GM12892 (cell line): Measurements from ENCODE around the gene ALPK3.
"Not testable (repeated sequence)": the region's sequence is repeated elsewhere in the genome, so short reads cannot be mapped to it uniquely, and the experiment has no call there.

Experiments
- DNase-seq: peaks from one replicate; pipeline ENCODE4 v3.0.0; 2011; ENCODE audit not compliant: insufficient read length
- FAIRE-seq: peaks from 2 replicates; lab custom pipeline; 2011; peaks lifted over from hg19 to GRCh38; lab: Jason Lieb, UNC
- POLR2A ChIP-seq: IDR thresholded peaks from 2 replicates; pipeline ENCODE4 v1.6.1; 2011; ENCODE audit warnings: low read depth, low read length, control low read depth
- POLR2AphosphoS5 ChIP-seq: IDR thresholded peaks from 2 replicates; pipeline ENCODE4 v1.6.1; 2011; ENCODE audit warnings: low read depth, low read length, control low read depth
- TAF1 ChIP-seq: IDR thresholded peaks from 2 replicates; pipeline ENCODE4 v1.6.1; 2011; ENCODE audit warnings: low read depth, mild to moderate bottlenecking, control low read depth, low read length, borderline replicate concordance

ALPK3 gene

GRCh38 chr15:84871428-84871985, 54.4 kb downstream of the ALPK3 start:
- FAIRE-seq (no peak), DNase-seq (no peak)
- TF ChIP-seq POLR2AphosphoS5 (no peak), POLR2A (no peak), TAF1 (no peak)

GRCh38 chr15:84872009-84872910, 55.1 kb downstream of the ALPK3 start:
- no peak for DNase-seq

GRCh38 chr15:84873997-84874396, 56.8 kb downstream of the ALPK3 start:
- FAIRE-seq = no peak
- no peak for DNase-seq
- TF ChIP-seq POLR2AphosphoS5 (no peak), POLR2A (no peak), TAF1 (no peak)

More at GRCh38 chr15:84872009-84872910, 55.1 kb downstream of the ALPK3 start:
- no peak for FAIRE-seq
- no peak for TF ChIP-seq TAF1
- TF ChIP-seq POLR2AphosphoS5 = no peak
- TF ChIP-seq POLR2A = no peak

DNA sequence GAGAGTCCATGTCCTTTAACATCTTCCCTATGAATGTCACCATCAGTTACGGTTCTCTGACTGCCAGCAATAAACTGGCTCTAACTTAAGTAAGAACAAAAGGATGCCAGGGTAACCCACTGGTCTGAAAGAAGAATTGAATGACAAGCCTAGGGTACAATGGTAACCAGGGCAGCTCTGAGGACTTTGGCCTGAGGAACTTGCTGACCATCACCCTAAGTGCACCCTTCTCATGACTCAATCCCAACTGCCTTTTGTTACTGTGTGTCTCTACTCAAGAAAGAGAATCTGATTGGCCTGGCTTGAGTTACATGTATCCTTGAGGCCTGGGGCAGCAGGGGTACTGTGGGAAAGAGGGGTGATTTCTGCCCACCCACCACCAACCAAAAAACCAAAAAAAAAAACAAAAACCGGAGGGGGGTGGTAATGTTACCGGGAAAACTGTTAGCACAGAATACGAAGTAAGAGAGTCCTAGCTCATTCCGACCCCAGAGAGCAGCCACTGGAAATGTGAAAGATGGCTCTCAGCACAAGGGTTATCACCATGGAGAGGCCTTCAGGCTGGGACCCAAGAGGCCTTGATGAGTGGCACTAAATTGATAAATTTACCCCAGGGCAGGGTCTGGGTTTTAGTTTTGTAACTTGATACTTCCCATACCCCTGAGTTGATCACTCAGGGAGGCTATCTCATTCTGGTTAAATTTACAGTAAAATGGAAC, 58.0 kb downstream of the ALPK3 start:
- TF ChIP-seq TAF1 (no peak), POLR2AphosphoS5 (no peak), POLR2A (no peak)
- no peak for DNase-seq
- FAIRE-seq = no peak

DNA sequence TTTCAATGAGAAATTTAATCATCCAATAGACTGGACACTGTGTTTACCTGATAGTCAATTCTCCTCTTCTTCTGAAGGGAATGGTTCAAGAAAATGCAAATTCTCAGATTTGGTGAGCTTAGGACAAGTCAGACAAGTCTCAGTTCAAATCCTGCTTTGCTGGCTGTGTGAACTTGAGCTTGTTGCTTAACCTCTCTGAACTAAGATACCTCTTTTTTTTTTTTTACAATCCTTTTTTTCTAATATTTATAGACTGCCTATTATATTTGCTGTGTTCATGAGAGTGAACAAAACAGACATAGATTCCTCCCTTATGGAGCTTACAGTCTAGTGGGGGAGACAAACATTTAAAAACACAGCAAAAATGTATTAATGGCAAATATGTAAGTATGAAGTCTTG, 59.1 kb downstream of the ALPK3 start:
- no peak for FAIRE-seq

DNA sequence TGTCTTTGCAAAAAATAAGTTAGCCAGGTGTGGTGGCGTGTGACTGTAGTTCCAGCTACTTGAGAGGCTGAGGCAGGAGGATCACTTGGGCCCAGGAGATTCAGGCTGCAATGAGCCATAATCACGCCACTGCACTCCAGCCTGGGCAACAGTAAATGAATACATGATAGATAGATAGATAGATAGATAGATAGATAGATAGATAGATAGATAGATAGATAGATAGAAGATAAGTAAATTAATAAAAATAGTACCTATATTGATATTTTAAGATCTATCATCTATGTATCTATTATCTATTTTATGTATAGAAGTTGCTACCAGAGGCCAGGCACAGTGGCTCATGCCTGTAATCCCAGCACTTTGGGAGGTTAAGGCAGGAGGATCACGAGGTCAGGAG, 60.5 kb downstream of the ALPK3 start:
- not testable (repeated sequence) for FAIRE-seq, DNase-seq

More for the DNA sequence above, 59.1 kb downstream of the ALPK3 start:
- no peak for DNase-seq
- no peak for TF ChIP-seq POLR2AphosphoS5
- no peak for TF ChIP-seq TAF1
- no peak for TF ChIP-seq POLR2A

DNA sequence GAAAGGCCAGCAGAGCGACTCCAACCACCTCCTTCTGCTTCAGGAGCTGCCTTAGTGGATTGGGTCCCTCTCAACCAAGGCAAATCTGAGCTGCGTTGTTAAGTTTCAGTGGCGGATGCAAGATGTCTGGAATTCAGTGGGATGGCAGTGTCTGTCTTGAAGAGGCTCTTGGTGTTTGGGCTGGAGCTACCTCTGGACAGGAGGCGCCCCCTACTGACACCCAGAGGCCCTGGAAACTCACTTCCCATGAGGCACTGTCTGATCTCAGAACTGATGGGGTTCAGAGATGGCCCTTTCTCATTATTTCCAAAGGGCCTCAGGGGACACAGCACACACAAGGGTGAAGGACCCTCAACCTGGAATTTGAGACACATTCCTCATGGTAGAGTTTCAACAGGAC, 61.3 kb downstream of the ALPK3 start:
- DNase-seq (no peak), FAIRE-seq (no peak)
- TF ChIP-seq POLR2AphosphoS5 = no peak
- no peak for TF ChIP-seq TAF1
- no peak for TF ChIP-seq POLR2A

DNA sequence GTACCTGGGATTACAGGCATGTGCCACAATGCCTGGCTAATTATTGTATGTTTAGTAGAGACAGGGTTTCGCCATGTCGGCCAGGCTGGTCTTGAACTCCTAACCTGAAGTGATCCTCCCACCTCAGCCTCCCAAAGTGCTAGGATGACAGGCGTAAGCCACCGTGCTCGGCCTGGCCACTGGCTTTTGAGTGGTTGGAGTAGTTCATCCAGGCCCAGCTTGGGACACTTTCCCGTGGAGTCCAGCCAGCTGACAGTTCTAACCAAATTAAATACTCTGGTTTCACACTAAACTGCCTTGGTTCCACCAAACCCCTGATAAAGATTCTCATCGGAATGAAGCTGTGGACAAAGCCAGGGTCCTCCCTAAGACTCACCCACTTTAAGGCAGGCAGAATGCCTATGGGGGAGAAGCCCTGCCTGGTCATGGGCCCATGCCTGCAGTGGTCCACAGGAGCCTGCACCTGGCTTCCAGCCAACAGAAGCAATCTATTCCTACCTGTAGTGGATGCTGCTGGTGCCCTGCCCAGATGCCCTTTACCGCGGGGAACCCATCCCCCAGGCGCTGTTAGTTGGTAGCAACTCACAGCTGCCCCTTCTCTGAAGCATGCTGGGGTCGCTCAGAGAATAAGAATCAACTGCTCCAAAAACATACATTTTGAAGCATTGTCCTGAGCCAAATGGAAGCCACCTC, 62.1 kb downstream of the ALPK3 start:
- no peak for TF ChIP-seq POLR2A
- no peak for TF ChIP-seq POLR2AphosphoS5
- no peak for TF ChIP-seq TAF1
- FAIRE-seq (no peak), DNase-seq (no peak)

- DNase-seq (no peak), FAIRE-seq (no peak)
- TF ChIP-seq POLR2A (no peak), TAF1 (no peak), POLR2AphosphoS5 (no peak)
Measured at GRCh38 chr15:84880007-84880406, 62.9 kb downstream of the ALPK3 start.

GRCh38 chr15:84880822-84881519, 63.8 kb downstream of the ALPK3 start:
- FAIRE-seq (no peak), DNase-seq (no peak)
- TF ChIP-seq POLR2A = no peak
- no peak for TF ChIP-seq TAF1
- no peak for TF ChIP-seq POLR2AphosphoS5

- FAIRE-seq (no peak), DNase-seq (no peak)
- no peak for TF ChIP-seq POLR2A
- TF ChIP-seq TAF1 = no peak
- TF ChIP-seq POLR2AphosphoS5 = no peak
Measured at GRCh38 chr15:84881520-84881830, 64.3 kb downstream of the ALPK3 start.

DNA sequence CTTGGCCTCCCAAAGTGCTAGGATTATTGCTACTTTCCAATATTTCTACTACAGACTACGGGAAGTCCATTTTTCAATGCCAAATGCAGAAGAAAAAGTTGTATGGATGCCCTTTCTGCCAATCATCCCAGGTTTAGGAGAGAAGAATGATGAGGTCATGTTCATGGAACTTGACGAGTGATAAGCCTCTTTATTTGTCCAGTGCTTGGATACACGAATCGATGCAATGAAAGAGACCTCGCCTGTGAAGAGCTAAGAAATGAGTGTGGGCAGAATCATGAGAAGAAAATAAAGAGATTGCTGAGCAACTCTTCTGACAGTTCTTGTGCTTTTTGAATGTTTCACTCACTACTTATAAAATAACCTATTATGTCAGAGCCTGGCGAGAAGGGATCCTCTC, 66.3 kb downstream of the ALPK3 start:
- FAIRE-seq (no peak), DNase-seq (no peak)
- TF ChIP-seq POLR2A = no peak
- TF ChIP-seq POLR2AphosphoS5 = no peak
- TF ChIP-seq TAF1 = no peak
